Naive thymus-derived CD4-positive, alpha-beta T cell (primary cell): Measurements from ENCODE around the gene PRICKLE4. TPM values are rescaled to one million over a fixed set of nuclear protein-coding genes. Genes with fewer than 3 reads are reported as not detected.

ENCODE experiments used
- ATAC-seq: fragments of 150-1000 bp; cut with Tn5 transposase; 2 replicates; pipeline ENCODE4 v1.10.0; 2021; ENCODE audit warnings: mild to moderate bottlenecking, moderate library complexity
- CTCF ChIA-PET: fragments of 350-600 bp; sonication (Branson Sonifier 250); formaldehyde crosslinking; loops from one replicate; lab custom pipeline; 2021; ENCODE audit warnings: antibody characterized with exemption; lab: Charles Lee
- POLR2A ChIA-PET: fragments of 350-600 bp; sonication (Branson Sonifier 250); formaldehyde crosslinking; loops from one replicate; lab custom pipeline; 2021; ENCODE audit warnings: antibody characterized with exemption, inconsistent platforms; lab: Charles Lee
- DNase-seq, 9 donors: peaks; one replicate each; pipeline versions ENCODE4 v3.0.0 to v3.0.0-alpha.2; 2020 to 2022; ENCODE audit warnings: mixed read lengths in 1 of 9
- H3K27ac ChIP-seq: one replicate; pipeline ENCODE4 v1.7.0; 2013; ENCODE audit warnings: mild to moderate bottlenecking, low read depth, low read length, moderate library complexity
- H3K27me3 ChIP-seq, 2 donors: one replicate each; pipeline ENCODE4 v1.7.0; 2013; ENCODE audit warnings: low read length in 2 of 2, mild to moderate bottlenecking in 2 of 2, moderate library complexity in 2 of 2; ENCODE audit not compliant: control insufficient read depth in 2 of 2, insufficient read depth in 2 of 2
- H3K36me3 ChIP-seq, 3 experiments: 1 replicate in 2 of 3; 2 replicates in 1 of 3; pipeline ENCODE4 v1.7.0; 2013; ENCODE audit warnings: low read length in 3 of 3, mild to moderate bottlenecking in 3 of 3, moderate library complexity in 1 of 3; ENCODE audit not compliant: insufficient read depth in 3 of 3, control insufficient read depth in 2 of 3
- H3K4me1 ChIP-seq, 2 donors: one replicate each; pipeline ENCODE4 v1.7.0; 2013; ENCODE audit warnings: low read length in 2 of 2, mild to moderate bottlenecking in 2 of 2, moderate library complexity in 1 of 2; ENCODE audit not compliant: control insufficient read depth in 2 of 2, insufficient read depth in 2 of 2
- H3K4me3 ChIP-seq: 2 replicates; pipeline ENCODE4 v1.7.0; 2013; ENCODE audit warnings: mild to moderate bottlenecking, low read length
- H3K9me3 ChIP-seq, 3 experiments: 1 replicate in 2 of 3; 2 replicates in 1 of 3; pipeline ENCODE4 v1.7.0; 2013; ENCODE audit warnings: low read length in 3 of 3; ENCODE audit not compliant: control insufficient read depth in 2 of 3
- H3K27ac Mint-ChIP-seq, 9 donors: one replicate each; pipeline ENCODE4 v1.8.0; 2020 to 2022; ENCODE audit warnings: mixed read lengths in 9 of 9, mild to moderate bottlenecking in 8 of 9, moderate library complexity in 5 of 9, inconsistent platforms in 2 of 9
- H3K27me3 Mint-ChIP-seq, 5 donors: one replicate each; pipeline ENCODE4 v1.8.0; 2021 to 2022; ENCODE audit warnings: mixed read lengths in 5 of 5, mild to moderate bottlenecking in 1 of 5
- H3K36me3 Mint-ChIP-seq, 5 donors: one replicate each; pipeline ENCODE4 v1.8.0; 2020 to 2022; ENCODE audit warnings: mixed read lengths in 5 of 5, mild to moderate bottlenecking in 3 of 5, inconsistent platforms in 1 of 5
- H3K4me1 Mint-ChIP-seq, 7 donors: one replicate each; pipeline ENCODE4 v1.8.0; 2020 to 2022; ENCODE audit warnings: mixed read lengths in 7 of 7, mild to moderate bottlenecking in 3 of 7, inconsistent platforms in 1 of 7
- H3K4me3 Mint-ChIP-seq, 10 donors: one replicate each; pipeline ENCODE4 v1.8.0; 2020 to 2022; ENCODE audit warnings: mild to moderate bottlenecking in 10 of 10, mixed read lengths in 10 of 10, moderate library complexity in 6 of 10, inconsistent platforms in 2 of 10
- H3K9me3 Mint-ChIP-seq, 11 donors: one replicate each; pipeline ENCODE4 v1.8.0; 2020 to 2022; ENCODE audit warnings: mixed read lengths in 11 of 11, mild to moderate bottlenecking in 4 of 11, inconsistent platforms in 1 of 11, moderate library complexity in 1 of 11
- intact Hi-C, 2 donors: fragments of 100-400 bp; cut with micrococcal nuclease; formaldehyde crosslinking; loops; one replicate each; pipeline ENCODE4 v1.15.1; 2023
- polyA plus RNA-seq, 2 donors: library from polyadenylated mRNA; unstranded; fragments of 300-500 nt; fragmentation: Illumina TruSeq; gene quantifications; one replicate each; pipeline ENCODE4 v1.2.3, GENCODE V29; 2021
- total RNA-seq, 6 experiments: library from RNA in 5 of 6; stranded (reverse) in 5 of 6; gene quantifications; 1 replicate in 5 of 6; 2 replicates in 1 of 6; pipeline ENCODE4 v1.2.3 and lab custom pipeline; 2021 to 2026

Gene PRICKLE4
- total and polyA plus RNA-seq, 7 experiments from 2014 or later, result 0.61 TPM; not detected in 6

GRCh38 chr6:41775293-41775882 lies 5.2 kb upstream of the PRICKLE4 start:
- intact Hi-C loops, result no loop called here
- ChIA-PET CTCF (interaction anchor here (1.0 to 1.5 kb wide), 2 partner anchors 173 to 253 kb away, joined by 3 to 6 read pairs; no protein-coding TSS in a partner anchor), POLR2A (interaction anchor here (1.0 kb wide), 1 partner anchor 12 kb away, joined by 3 read pairs; the partner anchor contains the start of gene TOMM6)
- H3K9me3 Mint-ChIP-seq, result peaks cover 0 to 2% (median 0%) of the 10 kb centered on the region in 11 donors
- no peak overlapping the region for H3K4me3 ChIP-seq
- DNase-seq, result no peak
- H3K27ac Mint-ChIP-seq, result no peak overlapping the region
- H3K4me1 Mint-ChIP-seq, result peaks cover 6 to 18% (median 11%) of the 10 kb centered on the region in 7 donors
- H3K9me3 ChIP-seq, result no peaks in the 10 kb centered on the region
- peaks cover 5 to 36% (median 17%) of the 10 kb centered on the region in 5 donors for H3K36me3 Mint-ChIP-seq
- H3K36me3 ChIP-seq, result peaks cover 0 to 57% (median 0%) of the 10 kb centered on the region in 3 experiments
- no peak for ATAC-seq
- H3K27me3 ChIP-seq, result no peaks in the 10 kb centered on the region
- H3K4me1 ChIP-seq, result peaks cover 5 to 7% of the 10 kb centered on the region in 2 donors
- no peaks in the 10 kb centered on the region for H3K27me3 Mint-ChIP-seq
- H3K27ac ChIP-seq, result no peak overlapping the region
- no peak overlapping the region for H3K4me3 Mint-ChIP-seq

- Mint-ChIP-seq H3K27ac (peak overlapping the region in 1 of 9 donors; percentile 24), H3K4me3 (peak overlapping the region in 4 of 10 donors; percentile 5 to 63 (median 14)), H3K9me3 (peaks cover 0 to 2% (median 0%) of the 10 kb centered on the region in 11 donors), H3K27me3 (peaks cover 0 to 13% (median 0%) of the 10 kb centered on the region in 5 donors), H3K36me3 (peaks cover 0 to 19% (median 10%) of the 10 kb centered on the region in 5 donors), H3K4me1 (peaks cover 10 to 26% (median 20%) of the 10 kb centered on the region in 7 donors)
- Histone ChIP-seq H3K4me1 (peaks cover 7 to 9% of the 10 kb centered on the region in 2 donors), H3K4me3 (no peak overlapping the region), H3K27ac (no peak overlapping the region), H3K9me3 (no peaks in the 10 kb centered on the region), H3K36me3 (peaks cover 0 to 33% (median 0%) of the 10 kb centered on the region in 3 experiments), H3K27me3 (no peaks in the 10 kb centered on the region)
- POLR2A ChIA-PET, result interaction anchor here (0.7 to 1.4 kb wide), 3 partner anchors 10 to 135 kb away, joined by 3 to 7 read pairs (median 6); partner anchors contain the start of gene TOMM6
- DNase-seq, result no peak
- intact Hi-C loops, result no loop called here
- no peak for ATAC-seq
- CTCF ChIA-PET, result interaction anchor here (1.1 kb wide), 1 partner anchor 9 kb away, joined by 4 read pairs; no protein-coding TSS in a partner anchor
Measured at GRCh38 chr6:41777551-41778285, 2.9 kb upstream of the PRICKLE4 start.

DNA sequence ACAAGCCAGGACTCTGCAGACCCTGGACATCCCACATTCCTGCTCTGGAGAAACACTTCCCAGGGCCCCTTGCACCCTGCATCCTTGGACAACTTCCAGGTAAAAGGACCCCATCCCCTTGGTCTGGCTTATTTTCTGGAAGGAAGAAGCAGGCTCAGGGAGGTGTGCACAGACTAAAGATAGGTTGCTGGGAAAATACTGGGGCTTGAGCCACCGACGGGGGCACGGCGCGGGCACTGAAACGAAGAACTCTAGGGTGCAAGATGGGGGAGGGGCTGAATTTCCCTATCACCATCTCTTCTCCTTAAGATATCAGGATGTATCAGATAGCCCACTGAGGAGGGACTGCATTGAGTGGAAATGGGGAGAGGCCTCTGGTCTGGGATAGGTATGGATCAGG lies 1.7 kb upstream of the PRICKLE4 start:
- no peak for DNase-seq
- Mint-ChIP-seq H3K4me3 (peak overlapping the region; percentile 83 to 94 (median 90)), H3K27me3 (peaks cover 0 to 21% (median 0%) of the 10 kb centered on the region in 5 donors), H3K27ac (peak overlapping the region; percentile 26 to 86 (median 71)), H3K9me3 (peaks cover 0 to 2% (median 0%) of the 10 kb centered on the region in 11 donors), H3K4me1 (peaks cover 10 to 26% (median 20%) of the 10 kb centered on the region in 7 donors), H3K36me3 (peaks cover 0 to 18% (median 10%) of the 10 kb centered on the region in 5 donors)
- Histone ChIP-seq H3K27me3 (no peaks in the 10 kb centered on the region), H3K9me3 (no peaks in the 10 kb centered on the region), H3K36me3 (peaks cover 0 to 28% (median 0%) of the 10 kb centered on the region in 3 experiments), H3K4me1 (peaks cover 7 to 9% of the 10 kb centered on the region in 2 donors), H3K27ac (peak overlapping the region; percentile 65), H3K4me3 (peak overlapping the region; percentile 24)
- ChIA-PET POLR2A (interaction anchor here (0.7 to 1.4 kb wide), 3 partner anchors 9 to 664 kb away, joined by 3 to 7 read pairs (median 6); partner anchors contain the start of gene TOMM6), CTCF (no interaction called here)
- intact Hi-C loops, result loop anchor here (1.0 kb wide), 1 partner anchor 8 kb away; the partner anchor contains the start of gene TOMM6 (in 2 of the 2)
- ATAC-seq, result no peak

GRCh38 chr6:41779336-41779735 lies 1.2 kb upstream of the PRICKLE4 start:
- Mint-ChIP-seq H3K36me3 (peaks cover 0 to 15% (median 7%) of the 10 kb centered on the region in 5 donors), H3K27ac (peak overlapping the region; percentile 26 to 86 (median 71)), H3K4me1 (peaks cover 10 to 26% (median 22%) of the 10 kb centered on the region in 7 donors), H3K27me3 (peaks cover 0 to 23% (median 0%) of the 10 kb centered on the region in 5 donors), H3K4me3 (peak overlapping the region; percentile 83 to 94 (median 90)), H3K9me3 (peaks cover 0 to 2% (median 0%) of the 10 kb centered on the region in 11 donors)
- CTCF ChIA-PET, result no interaction called here
- ATAC-seq, result no peak
- intact Hi-C loops, result loop anchor here (1.0 kb wide), 1 partner anchor 8 kb away; the partner anchor contains the start of gene TOMM6 (in 2 of the 2)
- POLR2A ChIA-PET, result no interaction called here
- no peak for DNase-seq
- Histone ChIP-seq H3K27ac (peak overlapping the region; percentile 65), H3K4me3 (peak overlapping the region; percentile 24), H3K36me3 (peaks cover 0 to 25% (median 0%) of the 10 kb centered on the region in 3 experiments), H3K9me3 (no peaks in the 10 kb centered on the region), H3K4me1 (peaks cover 7 to 9% of the 10 kb centered on the region in 2 donors), H3K27me3 (no peaks in the 10 kb centered on the region)

GRCh38 chr6:41779788-41780550 lies 613 bp upstream of the PRICKLE4 start, which contains the start of gene FRS3:
Gene FRS3 (minus strand): TSS chr6:41779900. CDS start chr6:41776987, 2,913 bp downstream.
- CTCF ChIA-PET, result no interaction called here

More at GRCh38 chr6:41779788-41780550, 613 bp upstream of the PRICKLE4 start, which contains the start of gene FRS3:
- H3K4me3 ChIP-seq, result peak within 1 kb of the TSS; percentile 59
- intact Hi-C loops, result loop anchor here (1.0 to 10.0 kb wide), 14 partner anchors 7 to 1115 kb away; partner anchors contain the start of genes MRPS10 (in 2 of the 2), TFEB (in 2 of the 2), TOMM6 (in 2 of the 2) and CCND3 (in 1 of the 2)
- peak; percentile 96 to 100 (median 97) for DNase-seq
- peak within 1 kb of the TSS; percentile 65 for H3K27ac ChIP-seq
- Mint-ChIP-seq H3K36me3 (peaks cover 0 to 8% (median 2%) of the 10 kb centered on the region in 5 donors), H3K4me3 (peak within 1 kb of the TSS; percentile 87 to 95 (median 90)), H3K27ac (peak within 1 kb of the TSS; percentile 47 to 86 (median 72)), H3K9me3 (peaks cover 0 to 2% (median 0%) of the 10 kb centered on the region in 11 donors), H3K27me3 (peaks cover 0 to 24% (median 0%) of the 10 kb centered on the region in 5 donors), H3K4me1 (peaks cover 10 to 26% (median 22%) of the 10 kb centered on the region in 7 donors)
- H3K9me3 ChIP-seq, result no peaks in the 10 kb centered on the region
- H3K27me3 ChIP-seq, result no peaks in the 10 kb centered on the region
- peaks cover 7 to 9% of the 10 kb centered on the region in 2 donors for H3K4me1 ChIP-seq
- ATAC-seq, result peak; percentile 99
- POLR2A ChIA-PET, result no interaction called here
- peaks cover 0 to 18% (median 0%) of the 10 kb centered on the region in 3 experiments for H3K36me3 ChIP-seq
